HepG2 (cell line): Measurements from ENCODE around the gene CKAP2L. TPM values are rescaled to one million over a fixed set of nuclear protein-coding genes. Genes with fewer than 3 reads are reported as not detected.

Source experiments
- ARNTL ChIP-seq: sonication (generic); formaldehyde crosslinking; IDR thresholded peaks from 2 replicates; pipeline ENCODE4 v1.4.0; 2020; ENCODE audit warnings: mild to moderate bottlenecking, missing genetic modification reagents
- HNF4G ChIP-seq, 2 experiments: sonication (generic) in 1 of 2; formaldehyde crosslinking in 1 of 2; IDR thresholded peaks; 2 replicates each; pipeline versions ENCODE4 v1.4.0 to v1.6.1; 2011 to 2020; ENCODE audit warnings: borderline replicate concordance in 2 of 2, low read depth in 2 of 2, mild to moderate bottlenecking in 2 of 2, low read length in 1 of 2, missing genetic modification reagents in 1 of 2, moderate library complexity in 1 of 2
- HNRNPUL1 ChIP-seq: fragments of 200-400 bp; formaldehyde crosslinking; IDR thresholded peaks from 2 replicates; pipeline ENCODE4 v1.6.1; 2017; ENCODE audit warnings: low read depth, mild to moderate bottlenecking, low read length, moderate library complexity
- KAT8 ChIP-seq: IDR thresholded peaks from 2 replicates; pipeline ENCODE4 v1.6.1; 2016; ENCODE audit warnings: missing genetic modification reagents, missing compliant biosample characterization
- KMT2A ChIP-seq: sonication (generic); formaldehyde crosslinking; IDR thresholded peaks from 2 replicates; pipeline ENCODE4 v1.4.0; 2020; ENCODE audit warnings: missing genetic modification reagents
- NCOA2 ChIP-seq: sonication (generic); formaldehyde crosslinking; IDR thresholded peaks from 2 replicates; pipeline ENCODE4 v1.8.0; 2022; ENCODE audit warnings: inconsistent platforms
- NFE2 ChIP-seq: sonication (generic); formaldehyde crosslinking; IDR thresholded peaks from 2 replicates; pipeline ENCODE4 v1.4.0; 2020; ENCODE audit warnings: missing genetic modification reagents
- NFKB2 ChIP-seq: sonication (generic); formaldehyde crosslinking; IDR thresholded peaks from 2 replicates; pipeline ENCODE4 v1.4.0; 2020; ENCODE audit warnings: missing genetic modification reagents, borderline replicate concordance
- PITX1 ChIP-seq: sonication (generic); formaldehyde crosslinking; IDR thresholded peaks from 2 replicates; pipeline ENCODE4 v1.5.1; 2020; ENCODE audit warnings: mild to moderate bottlenecking, missing genetic modification reagents
- SOX5 ChIP-seq: IDR thresholded peaks from 2 replicates; pipeline ENCODE4 v1.6.1; 2016; ENCODE audit warnings: borderline replicate concordance
- ZFP1 ChIP-seq: IDR thresholded peaks from 2 replicates; pipeline ENCODE4 v1.6.1; 2016
- ZMYM4 ChIP-seq: sonication (generic); formaldehyde crosslinking; IDR thresholded peaks from 2 replicates; pipeline ENCODE4 v1.8.1; 2023; ENCODE audit warnings: mild to moderate bottlenecking, missing genetic modification reagents
- ZNF143 ChIP-seq: sonication (generic); formaldehyde crosslinking; IDR thresholded peaks from 2 replicates; pipeline ENCODE4 v1.4.0; 2020; ENCODE audit warnings: missing genetic modification reagents
- ZNF225 ChIP-seq: sonication (generic); formaldehyde crosslinking; IDR thresholded peaks from 2 replicates; pipeline ENCODE4 v1.4.0; 2020; ENCODE audit warnings: mild to moderate bottlenecking, missing genetic modification reagents
- ZNF510 ChIP-seq: sonication (generic); formaldehyde crosslinking; IDR thresholded peaks from 2 replicates; pipeline ENCODE4 v1.4.0; 2020; ENCODE audit warnings: low read depth, mild to moderate bottlenecking, missing genetic modification reagents
- ZNF761 ChIP-seq: sonication (generic); formaldehyde crosslinking; conservative IDR thresholded peaks from 2 replicates; pipeline ENCODE4 v1.4.0; 2020; ENCODE audit warnings: mild to moderate bottlenecking, missing genetic modification reagents
- polyA plus RNA-seq, 8 experiments: library from polyadenylated mRNA; depleted of rRNA in 3 of 8; stranded (reverse) in 7 of 8; unstranded in 1 of 8; fragments of >200 nt; fragmentation: Illumina TruSeq in 4 of 8; extraction: Trizol in 4 of 8; gene quantifications; 2 replicates each; pipeline versions ENCODE4 v1.2.1 to v1.2.3, GENCODE V29; 2011 to 2016; ENCODE audit warnings: low read depth in 4 of 8, missing spikeins in 1 of 8, mixed read lengths in 1 of 8; ENCODE audit not compliant: insufficient read depth in 1 of 8
- total RNA-seq, 5 experiments: library from RNA; depleted of rRNA; stranded (reverse); fragments of >200 nt; fragmentation: Illumina TruSeq; extraction: Trizol; gene quantifications; 2 replicates each; pipeline ENCODE4 v1.2.3, GENCODE V29; 2016; ENCODE audit warnings: low read depth in 1 of 5
- TF ChIP-seq, protein P1 (sequence below): sonication (generic); formaldehyde crosslinking; IDR thresholded peaks from 2 replicates; pipeline ENCODE4 v1.4.0; 2020; ENCODE audit warnings: mild to moderate bottlenecking, missing genetic modification reagents
- TF ChIP-seq, protein P2 (sequence below): IDR thresholded peaks from 2 replicates; pipeline ENCODE4 v1.6.1; 2018; ENCODE audit warnings: missing genetic modification reagents
- TF ChIP-seq, protein P3 (sequence below): sonication (generic); formaldehyde crosslinking; IDR thresholded peaks from 2 replicates; pipeline ENCODE4 v1.5.1; 2020; ENCODE audit warnings: missing genetic modification reagents, mild to moderate bottlenecking, borderline replicate concordance
- TF ChIP-seq, protein P4 (sequence below): IDR thresholded peaks from 2 replicates; pipeline ENCODE4 v1.6.1; 2012; ENCODE audit warnings: inconsistent platforms

CKAP2L gene
- total and polyA plus RNA-seq, 2 of the 13 experiments (the other 11 are each of a cell fraction or from before 2014, with no cell fraction given), result 7.1 to 9.5 TPM

DNA sequence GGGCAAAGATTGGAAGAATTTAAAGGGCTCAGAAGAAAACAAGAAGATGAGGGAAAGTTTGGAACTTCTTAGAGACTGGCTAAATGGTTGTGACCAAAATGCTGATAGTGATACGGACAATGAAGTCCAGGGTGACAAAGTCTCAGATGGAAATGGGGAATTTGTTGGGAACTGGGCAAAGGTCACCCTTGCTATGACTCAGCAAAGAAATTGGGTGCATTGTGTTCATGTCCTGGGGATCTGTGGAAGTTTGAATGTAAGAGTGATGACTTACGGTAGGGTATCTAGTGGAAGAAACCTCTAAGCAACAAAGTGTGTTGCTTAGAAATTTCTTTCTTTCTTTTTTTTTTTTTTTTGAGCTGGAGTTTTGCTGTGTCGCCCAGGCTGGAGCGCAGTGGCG, 25.9 kb upstream of the CKAP2L start (continued):
- TF ChIP-seq, protein P1, sequence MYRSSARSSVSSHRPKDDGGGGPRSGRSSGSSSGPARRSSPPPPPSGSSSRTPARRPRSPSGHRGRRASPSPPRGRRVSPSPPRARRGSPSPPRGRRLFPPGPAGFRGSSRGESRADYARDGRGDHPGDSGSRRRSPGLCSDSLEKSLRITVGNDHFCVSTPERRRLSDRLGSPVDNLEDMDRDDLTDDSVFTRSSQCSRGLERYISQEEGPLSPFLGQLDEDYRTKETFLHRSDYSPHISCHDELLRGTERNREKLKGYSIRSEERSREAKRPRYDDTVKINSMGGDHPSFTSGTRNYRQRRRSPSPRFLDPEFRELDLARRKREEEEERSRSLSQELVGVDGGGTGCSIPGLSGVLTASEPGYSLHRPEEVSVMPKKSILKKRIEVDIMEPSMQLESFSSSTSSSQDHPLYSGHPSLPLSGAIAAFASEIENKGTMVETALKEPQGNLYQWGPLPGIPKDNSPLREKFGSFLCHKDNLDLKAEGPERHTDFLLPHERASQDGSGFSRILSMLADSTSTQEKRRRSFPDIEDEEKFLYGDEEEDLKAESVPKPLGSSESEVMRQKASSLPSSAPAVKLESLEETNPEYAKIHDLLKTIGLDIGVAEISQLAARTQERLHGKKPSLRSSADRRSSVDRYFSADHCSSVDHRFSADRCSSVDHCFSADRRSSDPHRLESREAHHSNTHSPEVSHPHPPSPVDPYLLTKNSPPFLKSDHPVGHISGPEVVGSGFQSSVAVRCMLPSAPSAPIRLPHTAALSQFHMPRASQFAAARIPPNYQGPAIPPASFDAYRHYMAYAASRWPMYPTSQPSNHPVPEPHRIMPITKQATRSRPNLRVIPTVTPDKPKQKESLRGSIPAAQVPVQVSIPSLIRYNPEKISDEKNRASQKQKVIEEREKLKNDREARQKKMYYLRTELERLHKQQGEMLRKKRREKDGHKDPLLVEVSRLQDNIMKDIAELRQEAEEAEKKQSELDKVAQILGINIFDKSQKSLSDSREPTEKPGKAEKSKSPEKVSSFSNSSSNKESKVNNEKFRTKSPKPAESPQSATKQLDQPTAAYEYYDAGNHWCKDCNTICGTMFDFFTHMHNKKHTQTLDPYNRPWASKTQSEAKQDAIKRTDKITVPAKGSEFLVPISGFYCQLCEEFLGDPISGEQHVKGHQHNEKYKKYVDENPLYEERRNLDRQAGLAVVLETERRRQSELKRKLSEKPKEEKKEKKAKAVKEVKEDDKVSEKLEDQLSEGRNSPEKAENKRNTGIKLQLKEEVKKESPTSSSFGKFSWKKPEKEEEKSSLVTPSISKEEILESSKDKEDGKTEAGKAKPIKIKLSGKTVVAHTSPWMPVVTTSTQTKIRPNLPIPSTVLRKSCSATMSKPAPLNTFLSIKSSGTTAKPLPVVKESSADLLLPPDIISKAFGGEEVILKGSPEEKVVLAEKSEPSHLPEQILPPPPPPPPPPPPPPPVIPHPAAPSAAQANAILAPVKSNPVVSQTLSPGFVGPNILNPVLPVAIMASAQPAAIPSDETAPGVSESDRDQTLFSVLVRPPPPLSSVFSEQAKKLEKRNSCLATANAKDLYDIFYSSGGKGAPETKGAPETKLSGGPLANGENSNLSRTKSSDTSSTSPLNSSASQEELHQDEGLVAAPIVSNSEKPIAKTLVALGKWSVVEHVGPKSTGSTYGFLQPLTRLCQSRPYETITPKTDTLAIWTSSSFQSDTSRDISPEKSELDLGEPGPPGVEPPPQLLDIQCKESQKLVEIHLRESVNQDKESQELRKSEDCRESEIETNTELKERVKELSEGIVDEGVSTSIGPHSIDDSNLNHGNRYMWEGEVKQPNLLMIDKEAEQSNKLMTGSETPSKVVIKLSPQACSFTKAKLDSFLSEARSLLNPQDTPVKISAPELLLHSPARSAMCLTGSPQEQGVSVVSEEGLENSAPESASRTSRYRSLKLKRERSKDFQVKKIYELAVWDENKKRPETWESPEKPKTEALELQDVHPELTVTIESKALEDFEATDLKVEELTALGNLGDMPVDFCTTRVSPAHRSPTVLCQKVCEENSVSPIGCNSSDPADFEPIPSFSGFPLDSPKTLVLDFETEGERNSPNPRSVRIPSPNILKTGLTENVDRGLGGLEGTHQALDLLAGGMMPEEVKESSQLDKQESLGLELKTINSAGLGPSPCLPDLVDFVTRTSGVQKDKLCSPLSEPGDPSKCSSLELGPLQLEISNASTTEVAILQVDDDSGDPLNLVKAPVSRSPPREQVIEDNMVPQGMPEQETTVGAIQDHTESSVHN (CRISPR knock-in tag), result no peak
- TF ChIP-seq ZMYM4 (0 out of 2 replicates have a peak, but pooled peaks have one; percentile 23), ZFP1 (CRISPR knock-in tag) (no peak), NCOA2 (CRISPR knock-in tag) (no peak), KMT2A (no peak), HNF4G (IDR thresholded peaks at IDR 0.05; ENCODE audit: borderline replicate concordance, low read depth, low read length) (peak; percentile 86; the same call in 1 of the 2 replicates), HNF4G (CRISPR knock-in tag; IDR thresholded peaks at IDR 0.05; ENCODE audit: borderline replicate concordance, low read depth) (no peak), NFE2 (CRISPR knock-in tag) (peak; percentile 84), ARNTL (CRISPR knock-in tag) (no peak), ZNF761 (CRISPR knock-in tag) (no peak), NFKB2 (CRISPR knock-in tag) (no peak), KAT8 (no peak), ZNF510 (CRISPR knock-in tag) (no peak), SOX5 (CRISPR knock-in tag) (peak; percentile 60; the same call in 1 of the 2 replicates), HNRNPUL1 (no peak), PITX1 (no peak), ZNF143 (no peak), ZNF225 (CRISPR knock-in tag) (no peak)
- TF ChIP-seq, protein P2, sequence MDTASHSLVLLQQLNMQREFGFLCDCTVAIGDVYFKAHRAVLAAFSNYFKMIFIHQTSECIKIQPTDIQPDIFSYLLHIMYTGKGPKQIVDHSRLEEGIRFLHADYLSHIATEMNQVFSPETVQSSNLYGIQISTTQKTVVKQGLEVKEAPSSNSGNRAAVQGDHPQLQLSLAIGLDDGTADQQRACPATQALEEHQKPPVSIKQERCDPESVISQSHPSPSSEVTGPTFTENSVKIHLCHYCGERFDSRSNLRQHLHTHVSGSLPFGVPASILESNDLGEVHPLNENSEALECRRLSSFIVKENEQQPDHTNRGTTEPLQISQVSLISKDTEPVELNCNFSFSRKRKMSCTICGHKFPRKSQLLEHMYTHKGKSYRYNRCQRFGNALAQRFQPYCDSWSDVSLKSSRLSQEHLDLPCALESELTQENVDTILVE (CRISPR knock-in tag), result no peak
- TF ChIP-seq, protein P3, sequence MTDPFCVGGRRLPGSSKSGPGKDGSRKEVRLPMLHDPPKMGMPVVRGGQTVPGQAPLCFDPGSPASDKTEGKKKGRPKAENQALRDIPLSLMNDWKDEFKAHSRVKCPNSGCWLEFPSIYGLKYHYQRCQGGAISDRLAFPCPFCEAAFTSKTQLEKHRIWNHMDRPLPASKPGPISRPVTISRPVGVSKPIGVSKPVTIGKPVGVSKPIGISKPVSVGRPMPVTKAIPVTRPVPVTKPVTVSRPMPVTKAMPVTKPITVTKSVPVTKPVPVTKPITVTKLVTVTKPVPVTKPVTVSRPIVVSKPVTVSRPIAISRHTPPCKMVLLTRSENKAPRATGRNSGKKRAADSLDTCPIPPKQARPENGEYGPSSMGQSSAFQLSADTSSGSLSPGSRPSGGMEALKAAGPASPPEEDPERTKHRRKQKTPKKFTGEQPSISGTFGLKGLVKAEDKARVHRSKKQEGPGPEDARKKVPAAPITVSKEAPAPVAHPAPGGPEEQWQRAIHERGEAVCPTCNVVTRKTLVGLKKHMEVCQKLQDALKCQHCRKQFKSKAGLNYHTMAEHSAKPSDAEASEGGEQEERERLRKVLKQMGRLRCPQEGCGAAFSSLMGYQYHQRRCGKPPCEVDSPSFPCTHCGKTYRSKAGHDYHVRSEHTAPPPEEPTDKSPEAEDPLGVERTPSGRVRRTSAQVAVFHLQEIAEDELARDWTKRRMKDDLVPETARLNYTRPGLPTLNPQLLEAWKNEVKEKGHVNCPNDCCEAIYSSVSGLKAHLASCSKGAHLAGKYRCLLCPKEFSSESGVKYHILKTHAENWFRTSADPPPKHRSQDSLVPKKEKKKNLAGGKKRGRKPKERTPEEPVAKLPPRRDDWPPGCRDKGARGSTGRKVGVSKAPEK (CRISPR knock-in tag), result no peak
- TF ChIP-seq, protein P4, sequence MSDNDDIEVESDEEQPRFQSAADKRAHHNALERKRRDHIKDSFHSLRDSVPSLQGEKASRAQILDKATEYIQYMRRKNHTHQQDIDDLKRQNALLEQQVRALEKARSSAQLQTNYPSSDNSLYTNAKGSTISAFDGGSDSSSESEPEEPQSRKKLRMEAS, result no peak
